Upper lobe of left lung (tissue), 6 donors: ENCODE measurements around the gene ADPGK. TPM values are rescaled to one million over a fixed set of nuclear protein-coding genes. Genes with fewer than 3 reads are reported as not detected.
"Not testable (repeated sequence)": the region's sequence is repeated elsewhere in the genome, so short reads cannot be mapped to it uniquely, and the experiment has no call there.

ENCODE experiments used
- ATAC-seq, 2 donors: fragments of 200-7000 bp; cut with Tn5 transposase; one replicate each; pipeline ENCODE4 v1.9.1; 2022; ENCODE audit warnings: mild to moderate bottlenecking in 2 of 2, moderate library complexity in 2 of 2; ENCODE audit not compliant: low FRiP score in 2 of 2
- DNase-seq, 2 donors: peaks; one replicate each; pipeline ENCODE4 v3.0.0-alpha.2; 2019 to 2020
- H3K27ac ChIP-seq, 4 donors: fragments of 200-600 bp; sonication (generic); one replicate each; pipeline ENCODE4 v1.5.1; 2016 to 2019
- H3K27me3 ChIP-seq, 4 donors: fragments of 200-600 bp; sonication (generic); one replicate each; pipeline ENCODE4 v1.5.1; 2017 to 2019
- H3K36me3 ChIP-seq, 4 donors: fragments of 200-600 bp; sonication (generic); one replicate each; pipeline ENCODE4 v1.5.1; 2016 to 2019
- H3K4me1 ChIP-seq, 4 donors: fragments of 200-600 bp; sonication (generic); one replicate each; pipeline ENCODE4 v1.5.1; 2018 to 2019
- H3K4me3 ChIP-seq, 4 donors: fragments of 200-600 bp; sonication (generic); one replicate each; pipeline ENCODE4 v1.5.1; 2017 to 2019; ENCODE audit warnings: mild to moderate bottlenecking in 2 of 4, moderate library complexity in 1 of 4
- H3K9me3 ChIP-seq, 4 donors: fragments of 200-600 bp; sonication (generic); one replicate each; pipeline ENCODE4 v1.5.1; 2018 to 2019
- EP300 ChIP-seq, 4 donors: sonication (generic); formaldehyde crosslinking; IDR thresholded peaks; one replicate each; pipeline ENCODE4 v1.5.1; 2017; ENCODE audit warnings: antibody characterized with exemption in 4 of 4, control low read depth in 2 of 4
- POLR2A ChIP-seq, 4 donors: fragments of 450-650 bp; IDR thresholded peaks; one replicate each; pipeline ENCODE4 v1.5.1; 2016 to 2017; ENCODE audit warnings: antibody characterized with exemption in 4 of 4, mild to moderate bottlenecking in 2 of 4
- POLR2AphosphoS5 ChIP-seq, 2 donors: sonication (generic); formaldehyde crosslinking; IDR thresholded peaks; one replicate each; pipeline ENCODE4 v1.5.1; 2017; ENCODE audit warnings: antibody characterized with exemption in 2 of 2
- WGBS, 2 donors: methylation state at CpG; one replicate each; pipeline ENCODE4 v1.1.5; 2017 to 2018; 5-methylcytosine and 5-hydroxymethylcytosine counted together
- total RNA-seq, 6 donors: library from RNA; depleted of rRNA in 4 of 6; stranded (reverse); fragments of >200 nt in 4 of 6; gene quantifications; one replicate each; pipeline versions ENCODE4 v1.1.0 to v1.2.1, GENCODE V29; 2016 to 2021
- TF ChIP-seq, protein P1 (sequence below), 6 experiments: fragments of 450-650 bp in 4 of 6; fragments of 200-600 bp in 2 of 6; sonication (generic) in 2 of 6; IDR thresholded peaks; one replicate each; pipeline ENCODE4 v1.5.1; 2016 to 2019; ENCODE audit warnings: antibody characterized with exemption in 6 of 6
- donor health status: DM: no; HTN: no; CAD: no; lungs with moderate emphysema.
- donor health status: DM: no; HTN: yes; CAD: no; lungs with severe emphysema.

The ADPGK gene
- total RNA-seq, 6 donors from 2014 or later = 71.5 to 211 (median 98.1) TPM

DNA sequence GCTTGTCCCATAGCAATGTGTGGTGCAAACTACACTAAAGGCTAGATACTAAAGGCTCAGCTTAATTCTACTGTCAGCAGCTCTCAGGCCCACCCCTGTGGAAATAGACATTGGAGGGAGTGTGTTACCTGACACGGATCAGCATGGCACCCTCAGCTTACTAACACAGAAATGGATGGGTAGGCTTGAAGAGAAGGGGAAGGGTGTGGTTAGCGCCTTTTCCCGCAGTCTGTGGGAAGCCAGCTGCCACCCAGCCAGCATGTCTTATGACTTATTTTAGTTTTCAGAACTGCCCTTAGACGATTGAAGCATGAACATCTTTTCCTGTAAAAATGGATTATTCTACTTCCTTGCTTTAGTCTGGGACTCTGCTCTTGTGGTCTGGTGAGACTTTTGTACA lies 25.8 kb upstream of the ADPGK start:
- no peak for DNase-seq

DNA sequence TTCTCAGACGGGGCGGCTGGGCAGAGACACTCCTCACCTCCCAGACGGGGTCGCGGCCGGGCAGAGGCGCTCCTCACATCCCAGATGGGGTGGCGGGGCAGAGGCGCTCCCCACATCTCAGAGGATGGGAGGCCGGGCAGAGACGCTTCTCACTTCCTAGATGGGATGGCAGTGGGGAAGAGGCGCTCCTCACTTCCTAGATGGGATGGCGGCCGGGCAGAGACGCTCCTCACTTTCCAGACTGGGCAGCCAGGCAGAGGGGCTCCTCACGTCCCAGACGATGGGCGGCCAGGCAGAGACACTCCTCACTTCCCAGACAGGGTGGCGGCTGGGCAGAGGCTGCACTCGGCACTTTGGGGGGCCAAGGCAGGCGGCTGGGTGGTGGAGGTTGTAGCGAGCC lies 23.8 kb upstream of the ADPGK start:
- not testable (repeated sequence) for H3K36me3 ChIP-seq, H3K27me3 ChIP-seq, H3K27ac ChIP-seq, H3K9me3 ChIP-seq, H3K4me3 ChIP-seq, ATAC-seq, H3K4me1 ChIP-seq
- 95% methylated on average over 13 of the region's 22 CpGs; no CpG with 5 or more reads in 1 of the 2 donors for WGBS, 2 donors
- DNase-seq = peak in 1 of 2 donors; percentile 52

More for the DNA sequence above, 25.8 kb upstream of the ADPGK start:
- WGBS, 2 donors = 57 to 64% methylated on average over 4 of the region's 4 CpGs
- Histone ChIP-seq H3K27me3 (no peaks in the 10 kb centered on the region), H3K27ac (no peak overlapping the region), H3K36me3 (no peaks in the 10 kb centered on the region), H3K4me3 (no peak overlapping the region), H3K4me1 (no peaks in the 10 kb centered on the region), H3K9me3 (no peaks in the 10 kb centered on the region)
- peak in 1 of 2 donors; percentile 28 for ATAC-seq
- TF ChIP-seq EP300 (IDR thresholded peaks at IDR 0.05) = no peak
- TF ChIP-seq, protein P1, sequence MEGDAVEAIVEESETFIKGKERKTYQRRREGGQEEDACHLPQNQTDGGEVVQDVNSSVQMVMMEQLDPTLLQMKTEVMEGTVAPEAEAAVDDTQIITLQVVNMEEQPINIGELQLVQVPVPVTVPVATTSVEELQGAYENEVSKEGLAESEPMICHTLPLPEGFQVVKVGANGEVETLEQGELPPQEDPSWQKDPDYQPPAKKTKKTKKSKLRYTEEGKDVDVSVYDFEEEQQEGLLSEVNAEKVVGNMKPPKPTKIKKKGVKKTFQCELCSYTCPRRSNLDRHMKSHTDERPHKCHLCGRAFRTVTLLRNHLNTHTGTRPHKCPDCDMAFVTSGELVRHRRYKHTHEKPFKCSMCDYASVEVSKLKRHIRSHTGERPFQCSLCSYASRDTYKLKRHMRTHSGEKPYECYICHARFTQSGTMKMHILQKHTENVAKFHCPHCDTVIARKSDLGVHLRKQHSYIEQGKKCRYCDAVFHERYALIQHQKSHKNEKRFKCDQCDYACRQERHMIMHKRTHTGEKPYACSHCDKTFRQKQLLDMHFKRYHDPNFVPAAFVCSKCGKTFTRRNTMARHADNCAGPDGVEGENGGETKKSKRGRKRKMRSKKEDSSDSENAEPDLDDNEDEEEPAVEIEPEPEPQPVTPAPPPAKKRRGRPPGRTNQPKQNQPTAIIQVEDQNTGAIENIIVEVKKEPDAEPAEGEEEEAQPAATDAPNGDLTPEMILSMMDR (IDR thresholded peaks at IDR 0.05) = no peak
- no peak for TF ChIP-seq POLR2AphosphoS5 (IDR thresholded peaks at IDR 0.05)
- TF ChIP-seq POLR2A (IDR thresholded peaks at IDR 0.05) = no peak

DNA sequence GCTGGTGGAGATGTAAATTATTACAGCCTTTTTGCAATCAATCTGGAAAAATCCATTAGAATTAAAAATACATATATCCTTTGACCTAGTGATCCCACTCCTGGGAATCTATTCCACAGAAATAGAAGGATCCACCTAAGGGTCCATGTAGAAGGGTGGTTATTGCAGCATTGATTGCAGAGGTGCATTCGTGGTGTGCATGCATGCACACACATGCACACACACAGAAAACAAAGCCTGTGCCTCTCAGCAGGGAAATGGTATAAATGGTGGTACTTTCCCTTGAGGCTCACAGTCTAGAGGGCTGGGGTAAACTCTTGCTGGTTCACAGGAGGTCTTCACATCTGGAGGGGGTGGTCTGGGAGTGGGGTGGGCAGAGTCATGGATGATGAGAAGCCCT lies 19.4 kb upstream of the ADPGK start:
- no peak for ATAC-seq
- WGBS, 2 donors = 71 to 74% methylated on average over 1 of the region's 1 CpG

DNA sequence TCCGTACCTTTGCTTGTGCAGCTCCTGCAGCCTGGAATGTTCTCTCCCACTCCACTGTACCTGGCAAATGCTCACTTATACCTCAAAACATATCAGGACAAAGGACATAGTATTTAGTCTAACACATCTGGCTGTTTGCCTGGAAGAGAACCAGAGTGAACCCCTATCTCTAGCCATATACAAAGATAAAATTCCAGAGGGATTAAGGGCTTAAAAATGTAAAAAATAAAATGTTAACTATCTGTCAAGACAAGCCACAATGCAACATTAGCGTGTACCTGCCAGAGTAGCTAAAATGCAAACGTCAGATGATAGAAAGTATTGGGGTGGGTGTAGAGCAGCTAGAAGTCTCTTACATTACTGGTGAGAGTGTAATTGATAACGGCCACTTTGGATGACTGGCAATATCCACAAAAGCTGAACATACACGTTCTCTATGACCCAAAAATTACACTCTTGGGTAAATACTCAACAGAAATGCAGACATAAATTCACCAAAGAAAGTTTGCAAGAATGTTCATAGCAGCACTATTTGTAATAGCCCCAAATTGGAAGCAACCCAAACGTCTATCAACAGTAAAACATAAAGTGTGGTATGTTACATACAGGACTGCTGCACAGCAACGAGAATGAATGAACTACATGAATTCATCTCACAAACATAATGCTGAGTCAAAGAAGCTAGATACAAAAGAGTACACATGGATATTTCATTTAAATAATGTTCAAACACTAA lies 18.2 kb upstream of the ADPGK start:
- no peak overlapping the region for H3K4me3 ChIP-seq
- DNase-seq = no peak
- WGBS, 2 donors = 50 to 57% methylated on average over 7 of the region's 7 CpGs
- H3K9me3 ChIP-seq = no peaks in the 10 kb centered on the region
- no peak for ATAC-seq
- no peak overlapping the region for H3K27ac ChIP-seq
- H3K4me1 ChIP-seq = peaks cover 7 to 18% (median 11%) of the 10 kb centered on the region in 4 donors
- no peaks in the 10 kb centered on the region for H3K27me3 ChIP-seq
- H3K36me3 ChIP-seq = no peaks in the 10 kb centered on the region
- TF ChIP-seq EP300 (IDR thresholded peaks at IDR 0.05) (no peak), POLR2A (IDR thresholded peaks at IDR 0.05) (no peak), POLR2AphosphoS5 (IDR thresholded peaks at IDR 0.05) (no peak)
- TF ChIP-seq, protein P1 (IDR thresholded peaks at IDR 0.05) = no peak

More for the DNA sequence above, 19.4 kb upstream of the ADPGK start:
- Histone ChIP-seq H3K36me3 (no peaks in the 10 kb centered on the region), H3K27me3 (no peaks in the 10 kb centered on the region), H3K4me3 (no peak overlapping the region), H3K4me1 (peaks cover 0 to 9% (median 3%) of the 10 kb centered on the region in 4 donors), H3K9me3 (no peaks in the 10 kb centered on the region), H3K27ac (no peak overlapping the region)
- TF ChIP-seq, protein P1 (IDR thresholded peaks at IDR 0.05) = no peak
- TF ChIP-seq POLR2A (IDR thresholded peaks at IDR 0.05) = no peak
- TF ChIP-seq EP300 (IDR thresholded peaks at IDR 0.05) = no peak
- no peak for TF ChIP-seq POLR2AphosphoS5 (IDR thresholded peaks at IDR 0.05)
- no peak for DNase-seq

DNA sequence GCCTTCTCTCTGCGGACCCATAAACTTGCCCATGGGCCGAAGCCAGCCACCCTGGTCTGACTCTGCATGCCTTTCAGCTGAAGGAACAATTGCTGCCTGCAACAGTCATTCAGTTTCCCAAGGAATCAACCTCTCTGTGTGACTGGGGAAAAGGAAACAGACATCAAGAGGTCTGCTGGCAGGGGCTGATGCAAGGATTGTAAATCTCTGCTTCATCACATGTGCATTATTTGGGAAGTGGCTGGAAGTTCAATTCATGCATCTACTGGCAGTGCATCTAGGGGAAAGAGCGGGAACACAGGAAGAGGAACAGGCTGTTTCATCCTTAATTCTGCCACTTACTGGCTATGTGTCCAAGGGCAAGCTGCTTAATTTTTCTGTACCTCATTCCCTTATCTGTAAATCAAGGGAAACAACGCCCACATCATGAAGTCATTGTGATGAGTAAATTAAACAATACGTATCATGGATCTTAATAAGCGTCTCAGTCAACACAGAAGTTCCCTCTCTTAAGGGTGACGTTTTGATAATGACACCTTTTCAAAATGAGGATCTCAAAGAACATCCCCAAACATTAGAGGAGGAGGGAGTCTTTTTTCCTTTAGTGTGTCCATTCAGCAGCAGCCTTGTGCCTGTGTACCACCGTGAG lies 17.4 kb upstream of the ADPGK start:
- H3K27me3 ChIP-seq = no peaks in the 10 kb centered on the region
- TF ChIP-seq POLR2AphosphoS5 (IDR thresholded peaks at IDR 0.05) = no peak
- no peak for TF ChIP-seq POLR2A (IDR thresholded peaks at IDR 0.05)
- TF ChIP-seq, protein P1 (IDR thresholded peaks at IDR 0.05) = no peak
- peak in 2 of 4 donors; percentile 31 to 35 for TF ChIP-seq EP300 (IDR thresholded peaks at IDR 0.05)
- no peak overlapping the region for H3K4me3 ChIP-seq
- ATAC-seq = no peak
- H3K36me3 ChIP-seq = no peaks in the 10 kb centered on the region
- 41 to 51% methylated on average over 8 of the region's 8 CpGs for WGBS, 2 donors
- peaks cover 12 to 25% (median 16%) of the 10 kb centered on the region in 4 donors for H3K4me1 ChIP-seq
- H3K27ac ChIP-seq = no peak overlapping the region
- H3K9me3 ChIP-seq = no peaks in the 10 kb centered on the region
- no peak for DNase-seq
